Measurements from ENCODE around the gene AADAT. TPM values are rescaled to one million over a fixed set of nuclear protein-coding genes. Genes with fewer than 3 reads are reported as not detected.
A peak's percentile ranks its signal among the peaks of the same experiment; 100 is the strongest.

AADAT gene
- total RNA-seq, 4 donors from 2014 or later = 1.5 to 8.7 (median 5.2) TPM

DNA sequence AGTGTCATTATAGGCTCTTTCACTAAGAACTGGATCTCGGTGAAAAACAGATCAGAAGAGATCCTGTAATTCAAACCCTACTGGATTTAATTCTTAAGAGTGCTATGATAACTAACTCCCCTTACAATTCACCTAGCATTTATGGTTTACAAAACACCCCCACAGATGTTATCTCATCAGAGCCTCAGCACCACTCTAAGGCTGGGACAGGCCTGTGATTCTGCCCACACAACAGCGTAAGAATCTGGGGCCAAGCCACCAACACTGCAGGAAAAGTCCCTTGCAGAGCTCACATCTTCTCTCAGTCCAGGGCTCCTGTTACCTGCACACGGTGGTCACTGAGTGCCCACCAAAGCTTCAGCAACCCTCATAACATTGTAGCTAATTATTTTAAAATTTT lies 72.5 kb downstream of the AADAT start:
- no peak overlapping the region for H3K4me3 ChIP-seq
- no peak for TF ChIP-seq EP300 (IDR thresholded peaks at IDR 0.05)
- TF ChIP-seq POLR2A (IDR thresholded peaks at IDR 0.05) = no peak
- no peak for TF ChIP-seq POLR2AphosphoS5 (IDR thresholded peaks at IDR 0.05)
- TF ChIP-seq, protein P1, sequence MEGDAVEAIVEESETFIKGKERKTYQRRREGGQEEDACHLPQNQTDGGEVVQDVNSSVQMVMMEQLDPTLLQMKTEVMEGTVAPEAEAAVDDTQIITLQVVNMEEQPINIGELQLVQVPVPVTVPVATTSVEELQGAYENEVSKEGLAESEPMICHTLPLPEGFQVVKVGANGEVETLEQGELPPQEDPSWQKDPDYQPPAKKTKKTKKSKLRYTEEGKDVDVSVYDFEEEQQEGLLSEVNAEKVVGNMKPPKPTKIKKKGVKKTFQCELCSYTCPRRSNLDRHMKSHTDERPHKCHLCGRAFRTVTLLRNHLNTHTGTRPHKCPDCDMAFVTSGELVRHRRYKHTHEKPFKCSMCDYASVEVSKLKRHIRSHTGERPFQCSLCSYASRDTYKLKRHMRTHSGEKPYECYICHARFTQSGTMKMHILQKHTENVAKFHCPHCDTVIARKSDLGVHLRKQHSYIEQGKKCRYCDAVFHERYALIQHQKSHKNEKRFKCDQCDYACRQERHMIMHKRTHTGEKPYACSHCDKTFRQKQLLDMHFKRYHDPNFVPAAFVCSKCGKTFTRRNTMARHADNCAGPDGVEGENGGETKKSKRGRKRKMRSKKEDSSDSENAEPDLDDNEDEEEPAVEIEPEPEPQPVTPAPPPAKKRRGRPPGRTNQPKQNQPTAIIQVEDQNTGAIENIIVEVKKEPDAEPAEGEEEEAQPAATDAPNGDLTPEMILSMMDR (IDR thresholded peaks at IDR 0.05) = no peak
- no peak for ATAC-seq
- no peaks in the 10 kb centered on the region for H3K36me3 ChIP-seq
- H3K27me3 ChIP-seq = no peaks in the 10 kb centered on the region
- H3K4me1 ChIP-seq = no peaks in the 10 kb centered on the region
- no peak overlapping the region for H3K27ac ChIP-seq
- H3K9me3 ChIP-seq = no peaks in the 10 kb centered on the region
- 62 to 100% methylated on average over 2 to 3 of the region's 3 CpGs for WGBS, 2 donors (ENCODE audit: low coverage in 1 of 2)

DNA sequence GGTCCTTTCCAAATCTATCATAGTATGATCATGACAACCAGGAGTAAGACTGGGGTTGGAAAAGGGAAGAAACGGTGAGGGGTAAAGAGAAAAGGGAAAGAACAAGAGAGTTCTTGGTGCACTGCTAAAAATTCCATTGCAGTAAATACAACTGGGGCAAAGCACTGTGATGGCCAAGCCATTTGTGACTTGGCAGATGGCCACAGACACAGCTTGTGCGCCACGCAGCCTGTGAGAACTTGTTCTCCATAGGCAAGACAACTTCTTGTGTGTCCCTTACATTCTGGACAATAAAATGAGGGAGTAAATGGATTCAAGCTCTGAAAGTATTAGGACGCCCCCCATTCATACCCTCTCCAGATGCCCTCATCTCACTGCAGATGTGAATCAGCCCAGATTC lies 74.5 kb downstream of the AADAT start:
- Histone ChIP-seq H3K9me3 (no peaks in the 10 kb centered on the region), H3K27me3 (no peaks in the 10 kb centered on the region), H3K36me3 (no peaks in the 10 kb centered on the region), H3K4me3 (no peak overlapping the region), H3K4me1 (no peaks in the 10 kb centered on the region), H3K27ac (no peak overlapping the region)
- WGBS, 2 donors (ENCODE audit: low coverage in 1 of 2) = 88 to 96% methylated on average over 3 to 4 of the region's 4 CpGs
- no peak for ATAC-seq
- TF ChIP-seq, protein P1 (IDR thresholded peaks at IDR 0.05) = no peak
- no peak for TF ChIP-seq POLR2A (IDR thresholded peaks at IDR 0.05)

DNA sequence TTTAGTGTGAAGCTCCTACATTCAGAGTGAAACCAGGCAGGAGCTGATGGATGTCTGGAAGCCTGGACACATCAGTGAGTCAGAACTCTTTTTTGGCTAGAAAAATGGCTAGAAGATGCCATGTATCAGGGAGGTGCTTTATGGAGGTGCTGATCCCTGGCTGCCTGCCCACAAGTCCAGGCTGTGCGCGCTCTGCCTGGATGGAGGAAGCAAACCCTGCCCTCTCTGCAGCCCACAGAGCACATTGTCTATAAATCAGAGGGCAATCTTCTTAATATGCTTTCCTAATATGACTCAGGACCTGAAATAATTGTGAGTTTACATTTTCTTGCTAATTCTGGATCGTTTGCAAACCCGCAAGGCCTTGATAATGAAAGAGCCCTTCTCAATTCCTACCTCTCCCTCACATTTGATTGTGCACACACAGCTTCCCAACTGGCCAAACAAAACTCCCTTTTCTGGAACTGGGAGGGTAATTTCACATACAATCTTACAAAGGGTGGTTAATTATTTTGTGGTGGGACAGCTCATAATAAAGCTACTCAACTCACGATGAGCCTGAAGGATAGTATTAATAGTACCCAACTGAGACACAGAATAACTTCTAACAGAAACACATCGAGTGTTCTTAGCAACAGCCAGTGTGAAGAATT lies 75.3 kb downstream of the AADAT start:
- no peaks in the 10 kb centered on the region for H3K9me3 ChIP-seq
- H3K27me3 ChIP-seq = no peaks in the 10 kb centered on the region
- 54 to 59% methylated on average over 4 to 6 of the region's 6 CpGs for WGBS, 2 donors (ENCODE audit: low coverage in 1 of 2)
- ATAC-seq = no peak
- no peak overlapping the region for H3K4me3 ChIP-seq
- no peaks in the 10 kb centered on the region for H3K4me1 ChIP-seq
- no peak overlapping the region for H3K27ac ChIP-seq
- TF ChIP-seq POLR2AphosphoS5 (IDR thresholded peaks at IDR 0.05) (no peak), POLR2A (IDR thresholded peaks at IDR 0.05) (no peak), EP300 (IDR thresholded peaks at IDR 0.05) (no peak)
- TF ChIP-seq, protein P1 (IDR thresholded peaks at IDR 0.05) = no peak
- no peaks in the 10 kb centered on the region for H3K36me3 ChIP-seq

DNA sequence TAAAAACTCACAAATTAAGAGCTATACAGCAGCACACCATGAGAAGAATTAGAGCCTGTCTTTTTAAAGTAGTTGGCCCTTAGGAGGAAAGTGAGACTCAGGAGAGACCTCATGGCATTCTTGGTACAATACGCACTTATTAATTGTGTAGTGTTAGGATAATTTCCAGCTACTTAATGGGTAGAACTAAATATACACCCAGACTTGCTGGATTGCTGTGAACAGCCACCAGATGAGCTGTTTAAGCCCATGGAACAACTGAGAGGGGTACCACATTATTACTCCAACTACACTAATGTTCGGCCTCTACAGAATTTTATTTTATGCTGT lies 77.2 kb downstream of the AADAT start:
- Histone ChIP-seq H3K9me3 (no peaks in the 10 kb centered on the region), H3K4me3 (no peak overlapping the region), H3K4me1 (no peaks in the 10 kb centered on the region), H3K27ac (no peak overlapping the region), H3K36me3 (no peaks in the 10 kb centered on the region), H3K27me3 (no peaks in the 10 kb centered on the region)
- no peak for TF ChIP-seq EP300 (IDR thresholded peaks at IDR 0.05)
- TF ChIP-seq, protein P1 (IDR thresholded peaks at IDR 0.05) = no peak
- 86 to 100% methylated on average over 1 to 2 of the region's 2 CpGs for WGBS, 2 donors (ENCODE audit: low coverage in 1 of 2)
- no peak for ATAC-seq

DNA sequence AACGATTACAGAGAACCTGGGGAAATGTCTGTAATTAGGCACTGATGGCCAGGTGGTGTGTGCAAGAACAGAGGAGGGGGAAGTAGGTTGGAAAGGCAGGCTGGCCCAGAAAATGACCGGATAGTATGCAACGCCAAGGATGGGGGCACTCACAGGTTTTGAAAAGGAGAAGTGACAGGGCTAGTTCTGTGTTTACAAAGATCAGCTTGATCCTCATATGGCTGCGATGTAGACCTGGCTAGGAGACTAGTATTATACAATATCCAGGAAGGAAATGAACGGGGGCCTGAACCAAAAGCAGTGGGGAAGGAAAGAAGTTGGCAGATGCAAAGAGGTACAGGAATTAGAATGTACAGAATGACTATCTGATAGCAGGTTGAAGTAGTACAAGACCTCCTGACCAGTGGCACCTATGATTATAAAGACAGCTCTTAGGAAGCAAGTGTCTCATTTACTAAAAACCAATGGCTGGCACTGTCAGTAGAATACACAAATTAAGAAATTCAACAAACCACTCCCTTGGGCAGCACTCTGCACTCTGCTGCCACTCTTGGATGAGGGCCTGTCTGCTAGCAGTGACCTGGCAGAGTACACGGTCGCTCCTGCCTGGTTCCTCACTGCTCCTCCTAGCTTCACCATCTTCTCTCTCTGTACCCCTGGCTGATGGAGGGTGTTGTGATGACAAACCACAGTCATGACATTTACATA lies 77.7 kb downstream of the AADAT start:
- WGBS, 2 donors (ENCODE audit: low coverage in 1 of 2) = 57 to 78% methylated on average over 7 of the region's 7 CpGs
- Histone ChIP-seq H3K27ac (no peak overlapping the region), H3K36me3 (no peaks in the 10 kb centered on the region), H3K9me3 (no peaks in the 10 kb centered on the region), H3K27me3 (no peaks in the 10 kb centered on the region), H3K4me3 (no peak overlapping the region), H3K4me1 (no peaks in the 10 kb centered on the region)
- TF ChIP-seq, protein P1 (IDR thresholded peaks at IDR 0.05) = no peak
- TF ChIP-seq EP300 (IDR thresholded peaks at IDR 0.05) = no peak
- no peak for TF ChIP-seq POLR2AphosphoS5 (IDR thresholded peaks at IDR 0.05)
- TF ChIP-seq POLR2A (IDR thresholded peaks at IDR 0.05) = no peak
- ATAC-seq = peak; percentile 13
